HG03066 (cell line): Measurements from ENCODE around the gene SCAPER.
"Not testable (repeated sequence)": the region's sequence is repeated elsewhere in the genome, so short reads cannot be mapped to it uniquely, and the experiment has no call there.

ENCODE experiments used
- ATAC-seq: cut with Tn5 transposase; IDR thresholded peaks from one replicate; pipeline ENCODE4 v1.9.1; 2021; ENCODE audit warnings: low read depth; ENCODE audit not compliant: unreplicated experiment

Gene SCAPER

DNA sequence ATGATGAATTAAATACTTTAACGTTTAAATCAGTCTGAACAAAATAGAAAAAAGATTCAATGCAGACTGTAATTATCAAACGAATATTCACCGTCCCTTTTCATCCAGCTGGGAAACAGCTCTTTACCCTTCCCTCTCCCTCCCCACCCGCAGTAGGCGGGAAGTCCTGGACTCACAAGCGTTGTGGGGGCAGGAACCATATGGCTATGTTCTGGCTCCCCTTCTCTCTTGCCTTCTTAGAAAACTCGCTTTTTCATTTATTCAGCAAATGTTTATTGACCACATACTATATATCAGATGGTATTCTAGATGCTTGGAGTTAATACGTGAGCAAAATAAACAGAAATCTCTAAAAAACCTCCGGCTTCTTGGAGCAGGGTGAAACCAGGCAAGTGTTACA, 715 bp upstream of the SCAPER start:
- no peak for ATAC-seq

DNA sequence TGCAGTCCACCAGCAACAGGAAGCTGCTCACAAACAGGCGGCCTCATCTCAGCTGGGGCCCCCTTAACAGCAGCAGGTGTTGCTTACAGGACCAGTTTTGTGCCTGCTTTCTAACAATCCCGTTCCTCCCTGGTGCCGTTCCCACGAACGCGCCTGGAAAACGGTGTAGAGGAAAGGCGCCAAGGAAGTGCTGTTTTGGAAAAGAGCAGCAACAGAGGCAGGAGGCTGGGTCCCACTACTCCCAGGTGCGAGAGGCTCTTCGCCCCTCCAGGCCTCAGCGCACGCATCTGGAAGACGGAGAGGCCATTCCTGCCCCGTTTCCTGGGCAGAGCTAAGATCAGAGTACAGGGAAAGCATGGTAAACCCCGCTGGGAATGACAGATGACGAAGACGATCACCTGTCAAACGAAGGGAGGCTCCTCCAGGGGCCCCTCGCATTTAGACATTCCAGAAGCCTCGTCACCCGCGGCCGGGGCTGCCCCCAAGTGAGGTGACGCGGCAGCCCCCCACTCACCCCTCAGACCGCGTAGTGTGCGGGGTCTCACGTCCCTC, 603 bp downstream of the SCAPER start:
- ATAC-seq = no peak

- no peak for ATAC-seq
Observed at GRCh38 chr15:76903251-76903681, 1.9 kb downstream of the SCAPER start.

- no peak for ATAC-seq
Observed at GRCh38 chr15:76901965-76902364, 3.2 kb downstream of the SCAPER start.

DNA sequence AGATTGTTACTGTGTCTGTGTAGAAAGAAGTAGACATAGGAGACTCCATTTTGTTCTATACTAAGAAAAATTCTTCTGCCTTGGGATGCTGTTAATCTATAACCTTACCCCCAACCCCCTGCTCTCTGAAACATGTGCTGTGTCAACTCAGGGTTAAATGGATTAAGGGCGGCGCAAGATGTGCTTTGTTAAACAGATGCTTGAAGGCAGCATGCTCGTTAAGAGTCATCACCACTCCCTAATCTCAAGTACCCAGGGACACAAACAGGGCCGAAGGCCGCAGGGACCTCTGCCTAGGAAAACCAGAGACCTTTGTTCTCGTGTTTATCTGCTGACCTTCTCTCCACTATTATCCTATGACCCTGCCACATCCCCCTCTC, 5.2 kb downstream of the SCAPER start:
- not testable (repeated sequence) for ATAC-seq

- ATAC-seq = not testable (repeated sequence)
Observed at GRCh38 chr15:76899176-76899930, 5.8 kb downstream of the SCAPER start.

- ATAC-seq = no peak
Observed at GRCh38 chr15:76898102-76898501, 7.0 kb downstream of the SCAPER start.

DNA sequence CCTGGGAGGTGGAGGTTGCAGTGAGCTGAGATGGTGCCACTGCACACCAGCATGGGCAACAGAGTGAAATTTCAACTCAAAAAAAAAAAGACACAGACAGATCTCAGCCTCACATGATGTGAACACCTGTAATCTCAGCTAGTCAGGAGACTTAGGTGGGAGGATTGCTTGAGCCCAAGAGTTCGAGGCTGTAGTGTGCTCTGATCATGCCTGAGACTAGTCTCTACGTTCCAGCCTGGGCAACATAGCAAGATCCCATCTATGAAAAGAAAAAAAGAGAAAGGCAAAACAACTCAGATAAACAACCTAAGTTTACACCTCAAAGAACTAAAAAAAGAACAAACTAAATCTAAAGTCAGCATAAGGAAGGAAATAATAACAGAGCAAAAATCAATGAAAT, 11.0 kb downstream of the SCAPER start:
- ATAC-seq = no peak

DNA sequence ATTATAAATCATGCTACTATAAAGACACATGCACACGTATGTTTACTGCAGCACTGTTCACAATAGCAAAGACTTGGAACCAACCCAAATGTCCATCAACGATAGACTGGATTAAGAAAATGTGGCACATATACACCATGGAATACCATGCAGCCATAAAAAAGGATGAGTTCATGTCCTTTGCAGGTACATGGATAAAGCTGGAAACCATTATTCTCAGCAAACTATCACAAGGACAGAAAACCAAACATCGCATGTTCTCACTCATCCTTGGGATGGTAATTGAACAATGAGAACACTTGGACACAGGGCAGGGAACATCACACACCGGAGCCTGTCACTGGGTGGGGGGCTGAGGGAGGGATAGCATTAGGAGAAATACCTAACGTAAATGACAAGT, 12.3 kb downstream of the SCAPER start:
- ATAC-seq = not testable (repeated sequence)

DNA sequence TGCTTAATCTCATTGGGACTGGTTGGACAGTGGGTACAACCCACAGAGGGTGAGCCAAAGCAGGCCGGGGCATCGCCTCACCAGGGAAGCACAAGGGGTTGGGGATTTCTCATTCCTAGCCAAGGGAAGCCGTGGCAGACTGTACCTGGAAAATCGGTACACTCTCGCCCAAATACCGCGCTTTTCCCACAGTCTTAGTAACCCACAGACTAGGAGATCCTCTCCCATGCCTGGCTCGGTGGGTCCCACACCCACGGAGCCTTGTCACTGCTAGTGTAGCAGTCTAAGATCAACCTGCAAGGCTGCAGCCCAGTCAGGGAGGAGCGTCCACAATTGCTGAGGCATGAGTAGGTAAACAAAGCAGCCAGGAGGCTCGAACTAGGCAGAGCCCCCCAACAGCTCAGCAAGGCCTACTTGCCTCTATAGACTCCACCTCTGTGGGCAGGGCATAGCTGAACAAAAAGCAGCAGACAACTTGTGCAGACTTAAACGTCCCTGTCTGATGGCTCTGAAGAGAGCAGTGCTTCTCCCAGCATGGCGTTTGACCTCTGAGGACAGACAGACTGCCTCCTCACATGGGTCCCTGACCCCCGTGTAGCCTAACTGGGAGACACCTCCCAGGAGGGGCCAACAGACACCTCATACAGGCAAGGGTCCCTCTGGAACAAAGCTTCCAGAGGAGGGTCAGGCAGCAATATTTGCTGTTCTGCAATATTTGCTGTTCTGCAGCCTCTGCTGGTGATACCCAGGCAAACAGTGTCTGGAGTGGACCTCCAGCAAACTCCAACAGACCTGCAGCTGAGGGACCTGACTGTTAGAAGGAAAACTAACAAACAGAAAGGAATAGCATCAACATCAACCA, 17.6 kb downstream of the SCAPER start:
- ATAC-seq = not testable (repeated sequence)

DNA sequence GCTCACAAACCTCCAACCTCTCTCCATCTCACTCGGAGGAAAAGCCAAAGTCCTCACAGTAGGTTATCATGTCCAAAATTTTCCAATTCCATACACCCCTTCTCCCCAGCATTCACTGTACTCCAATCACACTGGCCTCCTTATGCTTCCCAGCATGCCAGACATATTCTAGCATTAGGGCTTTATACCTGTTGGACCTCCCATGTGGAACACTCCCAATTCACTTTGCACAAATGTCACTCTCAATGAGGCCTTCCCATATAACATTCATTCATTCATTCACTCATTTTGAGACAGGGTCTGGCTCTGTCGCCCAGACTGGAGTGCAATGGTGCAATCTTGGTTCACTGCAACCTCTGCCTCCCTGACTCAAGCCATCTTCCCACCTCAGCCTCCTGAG, 19.9 kb downstream of the SCAPER start:
- ATAC-seq = no peak

DNA sequence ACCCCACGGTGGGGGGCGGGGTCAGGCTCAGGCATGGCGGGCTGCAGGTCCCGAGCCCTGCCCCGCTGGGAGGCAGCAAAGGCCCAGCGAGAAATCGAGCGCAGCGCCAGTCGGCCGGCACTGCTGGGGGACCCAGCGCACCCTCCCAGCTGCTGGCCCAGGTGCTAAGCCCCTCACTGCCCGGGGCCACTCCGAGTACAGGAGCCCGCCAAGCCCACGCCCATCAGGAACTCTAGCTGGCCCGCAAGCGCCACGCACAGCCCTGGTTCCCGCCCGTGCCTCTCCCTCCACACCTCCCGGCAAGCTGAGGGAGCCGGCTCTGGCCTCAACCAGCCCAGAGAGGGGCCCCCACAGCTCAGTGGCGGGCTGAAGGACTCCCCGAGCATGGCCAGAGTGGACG, 29.2 kb downstream of the SCAPER start:
- ATAC-seq = no peak

GRCh38 chr15:76873066-76873465, 32.1 kb downstream of the SCAPER start:
- ATAC-seq = not testable (repeated sequence)

DNA sequence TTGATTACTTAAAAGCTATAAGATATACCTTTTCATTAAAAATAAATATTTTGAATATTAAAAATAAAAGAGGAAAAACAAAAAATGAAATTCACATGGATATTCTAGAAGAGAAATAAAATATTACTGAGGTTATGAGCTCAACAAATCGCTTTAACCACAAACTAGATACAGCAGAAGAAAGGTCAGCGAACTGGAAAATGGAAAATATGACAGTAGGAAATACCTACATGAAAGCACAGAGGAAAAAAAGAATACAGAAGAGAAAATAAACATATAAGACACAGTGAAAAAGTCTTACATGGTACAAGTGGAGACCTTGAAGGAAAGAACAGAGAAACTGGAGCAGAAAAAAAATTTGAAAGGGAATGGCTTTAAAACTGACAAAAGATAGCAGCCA, 33.2 kb downstream of the SCAPER start:
- no peak for ATAC-seq

- no peak for ATAC-seq
Observed at GRCh38 chr15:76868740-76869139, 36.4 kb downstream of the SCAPER start.

- ATAC-seq = no peak
Observed at GRCh38 chr15:76866716-76867321, 38.3 kb downstream of the SCAPER start.

DNA sequence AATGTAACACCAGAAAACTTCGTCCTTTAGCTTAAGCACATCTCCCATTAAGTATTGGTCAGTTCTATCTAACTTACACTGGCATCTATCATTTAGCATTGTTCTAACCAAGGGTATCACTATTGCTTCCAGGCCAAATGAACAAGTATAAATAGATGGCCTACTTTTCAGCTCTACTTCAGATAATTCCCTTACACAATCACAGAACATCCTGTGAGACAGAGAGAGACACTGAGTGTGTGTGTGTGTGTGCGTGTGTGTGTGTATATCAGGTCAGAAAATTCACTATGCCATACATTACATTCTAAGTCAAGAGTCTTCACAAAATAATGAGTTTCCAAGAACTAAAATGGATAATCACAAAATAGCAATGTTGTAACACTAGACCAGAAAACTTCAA, 39.1 kb downstream of the SCAPER start:
- ATAC-seq = no peak

DNA sequence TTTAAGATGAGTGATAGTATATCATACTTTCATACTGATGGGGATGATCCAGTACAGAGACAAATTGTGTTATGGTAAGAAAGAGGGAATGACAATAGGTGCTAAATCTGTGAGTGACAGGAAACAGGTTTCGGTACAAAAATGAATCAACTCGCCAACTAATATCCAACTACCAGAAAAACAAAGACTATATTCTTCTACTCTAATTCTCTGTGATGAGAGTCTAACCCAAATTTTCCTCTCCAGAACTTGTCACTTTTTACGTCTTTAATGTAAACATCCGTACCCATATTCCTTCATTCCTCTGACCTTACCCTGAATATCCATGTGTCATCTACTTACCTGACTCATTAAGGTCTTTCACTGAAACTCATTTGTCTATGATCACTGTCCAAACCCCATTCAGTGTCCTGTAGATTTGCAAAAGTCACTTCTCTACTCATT, 39.6 kb downstream of the SCAPER start:
- no peak for ATAC-seq

DNA sequence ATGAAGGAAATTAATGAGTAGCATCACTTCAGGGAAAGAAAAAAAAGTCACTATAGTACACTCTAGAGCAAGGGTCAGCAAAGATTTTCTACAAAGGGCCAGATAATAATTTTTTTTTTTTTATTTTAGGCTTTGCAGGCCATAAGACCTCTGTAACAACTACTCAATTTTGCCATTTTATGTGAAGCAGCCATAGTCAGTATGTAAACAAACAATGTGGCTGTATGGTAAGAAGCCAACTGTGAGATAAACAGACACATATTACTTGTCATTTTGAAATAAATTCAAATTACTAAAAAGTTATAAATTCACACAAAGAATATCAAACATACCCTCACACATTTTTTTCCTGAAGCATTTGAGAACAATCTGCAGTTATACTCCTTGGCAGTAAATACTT, 40.6 kb downstream of the SCAPER start:
- no peak for ATAC-seq

GRCh38 chr15:76863693-76864092, 41.4 kb downstream of the SCAPER start:
- no peak for ATAC-seq

DNA sequence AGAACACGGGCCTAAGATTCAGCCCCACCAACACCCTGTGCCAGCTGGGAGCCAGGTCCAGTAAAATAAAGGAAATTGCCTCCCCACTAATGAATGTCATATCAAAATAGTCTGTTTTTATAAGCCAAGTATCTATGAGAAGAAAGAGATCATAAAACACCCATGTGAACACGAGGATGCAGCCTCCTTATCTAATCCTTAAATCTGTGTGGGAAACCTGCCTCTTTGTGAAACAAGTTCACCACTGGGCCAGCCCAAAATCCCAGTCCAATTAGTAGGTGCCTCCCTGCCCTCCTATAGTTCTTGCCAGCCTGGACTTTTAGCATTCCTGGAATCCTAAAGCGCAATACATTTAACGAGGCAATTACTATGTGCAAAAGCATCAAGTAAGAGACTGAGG, 42.0 kb downstream of the SCAPER start:
- no peak for ATAC-seq
